GM21529 (cell line): Measurements from ENCODE around the gene ZDHHC3.

Experiments used
- ATAC-seq: cut with Tn5 transposase; IDR thresholded peaks from one replicate; pipeline ENCODE4 v1.9.1; 2021; ENCODE audit not compliant: unreplicated experiment

The ZDHHC3 gene

GRCh38 chr3:44930911-44931310 lies 45.1 kb downstream of the ZDHHC3 start:
- no peak for ATAC-seq

- ATAC-seq = no peak
Observed at GRCh38 chr3:44929782-44930181, 46.2 kb downstream of the ZDHHC3 start.

GRCh38 chr3:44927371-44927770 lies 48.6 kb downstream of the ZDHHC3 start:
- ATAC-seq = no peak

- ATAC-seq = no peak
Observed at GRCh38 chr3:44926921-44927320, 49.1 kb downstream of the ZDHHC3 start.

GRCh38 chr3:44926172-44926571 lies 49.8 kb downstream of the ZDHHC3 start:
- no peak for ATAC-seq

GRCh38 chr3:44924457-44925084 lies 51.4 kb downstream of the ZDHHC3 start:
- ATAC-seq = no peak

GRCh38 chr3:44923632-44924456 lies 52.1 kb downstream of the ZDHHC3 start:
- no peak for ATAC-seq

- no peak for ATAC-seq
Observed at GRCh38 chr3:44920081-44920480, 55.9 kb downstream of the ZDHHC3 start.

GRCh38 chr3:44918581-44918980 lies 57.4 kb downstream of the ZDHHC3 start:
- no peak for ATAC-seq

- no peak for ATAC-seq
Observed at GRCh38 chr3:44918087-44918486, 57.9 kb downstream of the ZDHHC3 start.

GRCh38 chr3:44915702-44916438 lies 60.1 kb downstream of the ZDHHC3 start:
- ATAC-seq = no peak

GRCh38 chr3:44914936-44915335 lies 61.0 kb downstream of the ZDHHC3 start:
- no peak for ATAC-seq

- no peak for ATAC-seq
Observed at GRCh38 chr3:44913868-44914468, 62.0 kb downstream of the ZDHHC3 start.

- ATAC-seq = no peak
Observed at GRCh38 chr3:44910693-44911092, 65.3 kb downstream of the ZDHHC3 start.

GRCh38 chr3:44909063-44909462 lies 66.9 kb downstream of the ZDHHC3 start:
- ATAC-seq = no peak

GRCh38 chr3:44907612-44908011 lies 68.4 kb downstream of the ZDHHC3 start:
- no peak for ATAC-seq

- ATAC-seq = no peak
Observed at GRCh38 chr3:44906997-44907396, 69.0 kb downstream of the ZDHHC3 start.

GRCh38 chr3:44905446-44906157 lies 70.4 kb downstream of the ZDHHC3 start:
- ATAC-seq = no peak

- ATAC-seq = no peak
Observed at GRCh38 chr3:44903751-44904150, 72.2 kb downstream of the ZDHHC3 start.

GRCh38 chr3:44903314-44903713 lies 72.7 kb downstream of the ZDHHC3 start:
- no peak for ATAC-seq

- no peak for ATAC-seq
Observed at GRCh38 chr3:44902628-44903027, 73.3 kb downstream of the ZDHHC3 start.
